ENCODE data around the gene DEDD. TPM values are rescaled to one million over a fixed set of nuclear protein-coding genes. Genes with fewer than 3 reads are reported as not detected.

Gene DEDD
- total RNA-seq, 6 donors from 2014 or later: 26.7 to 45.1 (median 35.1) TPM

GRCh38 chr1:161131523-161132409 is 701 bp downstream of the DEDD start:
- ATAC-seq (ENCODE audit: low FRiP score in 2 of 2): peak; percentile 29 to 58
- Histone ChIP-seq H3K9me3 (no peaks in the 10 kb centered on the region), H3K36me3 (peaks cover 6 to 34% (median 11%) of the 10 kb centered on the region in 4 donors), H3K27ac (peak overlapping the region; percentile 97 to 100 (median 98)), H3K27me3 (no peaks in the 10 kb centered on the region), H3K4me1 (peaks cover 39 to 60% (median 53%) of the 10 kb centered on the region in 4 donors), H3K4me3 (peak overlapping the region; percentile 65 to 88 (median 78))
- 3 to 5% methylated on average over 22 of the region's 22 CpGs for WGBS, 2 donors
- TF ChIP-seq, protein P1, sequence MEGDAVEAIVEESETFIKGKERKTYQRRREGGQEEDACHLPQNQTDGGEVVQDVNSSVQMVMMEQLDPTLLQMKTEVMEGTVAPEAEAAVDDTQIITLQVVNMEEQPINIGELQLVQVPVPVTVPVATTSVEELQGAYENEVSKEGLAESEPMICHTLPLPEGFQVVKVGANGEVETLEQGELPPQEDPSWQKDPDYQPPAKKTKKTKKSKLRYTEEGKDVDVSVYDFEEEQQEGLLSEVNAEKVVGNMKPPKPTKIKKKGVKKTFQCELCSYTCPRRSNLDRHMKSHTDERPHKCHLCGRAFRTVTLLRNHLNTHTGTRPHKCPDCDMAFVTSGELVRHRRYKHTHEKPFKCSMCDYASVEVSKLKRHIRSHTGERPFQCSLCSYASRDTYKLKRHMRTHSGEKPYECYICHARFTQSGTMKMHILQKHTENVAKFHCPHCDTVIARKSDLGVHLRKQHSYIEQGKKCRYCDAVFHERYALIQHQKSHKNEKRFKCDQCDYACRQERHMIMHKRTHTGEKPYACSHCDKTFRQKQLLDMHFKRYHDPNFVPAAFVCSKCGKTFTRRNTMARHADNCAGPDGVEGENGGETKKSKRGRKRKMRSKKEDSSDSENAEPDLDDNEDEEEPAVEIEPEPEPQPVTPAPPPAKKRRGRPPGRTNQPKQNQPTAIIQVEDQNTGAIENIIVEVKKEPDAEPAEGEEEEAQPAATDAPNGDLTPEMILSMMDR (IDR thresholded peaks at IDR 0.05): no peak
- no peak for TF ChIP-seq POLR2AphosphoS5 (IDR thresholded peaks at IDR 0.05)
- TF ChIP-seq EP300 (IDR thresholded peaks at IDR 0.05): no peak
- no peak for TF ChIP-seq POLR2A (IDR thresholded peaks at IDR 0.05)
- peak in 1 of 2 donors; percentile 41 for DNase-seq

- TF ChIP-seq POLR2A (IDR thresholded peaks at IDR 0.05): no peak
- TF ChIP-seq POLR2AphosphoS5 (IDR thresholded peaks at IDR 0.05): no peak
- no peak for TF ChIP-seq EP300 (IDR thresholded peaks at IDR 0.05)
- TF ChIP-seq, protein P1 (IDR thresholded peaks at IDR 0.05): no peak
- peaks cover 6 to 49% (median 20%) of the 10 kb centered on the region in 4 donors for H3K36me3 ChIP-seq
- H3K4me1 ChIP-seq: peaks cover 39 to 60% (median 52%) of the 10 kb centered on the region in 4 donors
- DNase-seq (no peak), ATAC-seq (ENCODE audit: low FRiP score in 2 of 2) (no peak)
- 45 to 62% methylated on average over 1 of the region's 1 CpG for WGBS, 2 donors
- H3K27ac ChIP-seq: peak overlapping the region in 2 of 4 donors; percentile 44 to 98
- no peak overlapping the region for H3K4me3 ChIP-seq
- H3K9me3 ChIP-seq: no peaks in the 10 kb centered on the region
- no peaks in the 10 kb centered on the region for H3K27me3 ChIP-seq
Observed at GRCh38 chr1:161130266-161130665, 2.2 kb downstream of the DEDD start.

GRCh38 chr1:161128591-161129420 is 3.7 kb downstream of the DEDD start:
- Histone ChIP-seq H3K27ac (no peak overlapping the region), H3K36me3 (peaks cover 14 to 63% (median 24%) of the 10 kb centered on the region in 4 donors), H3K4me3 (no peak overlapping the region), H3K9me3 (no peaks in the 10 kb centered on the region), H3K27me3 (no peaks in the 10 kb centered on the region), H3K4me1 (peaks cover 30 to 52% (median 42%) of the 10 kb centered on the region in 4 donors)
- DNase-seq (no peak), ATAC-seq (ENCODE audit: low FRiP score in 2 of 2) (no peak)
- TF ChIP-seq POLR2A (IDR thresholded peaks at IDR 0.05): no peak
- TF ChIP-seq, protein P1 (IDR thresholded peaks at IDR 0.05): no peak
- TF ChIP-seq EP300 (IDR thresholded peaks at IDR 0.05): no peak
- no peak for TF ChIP-seq POLR2AphosphoS5 (IDR thresholded peaks at IDR 0.05)
- WGBS, 2 donors: 91 to 94% methylated on average over 4 of the region's 4 CpGs

DNA sequence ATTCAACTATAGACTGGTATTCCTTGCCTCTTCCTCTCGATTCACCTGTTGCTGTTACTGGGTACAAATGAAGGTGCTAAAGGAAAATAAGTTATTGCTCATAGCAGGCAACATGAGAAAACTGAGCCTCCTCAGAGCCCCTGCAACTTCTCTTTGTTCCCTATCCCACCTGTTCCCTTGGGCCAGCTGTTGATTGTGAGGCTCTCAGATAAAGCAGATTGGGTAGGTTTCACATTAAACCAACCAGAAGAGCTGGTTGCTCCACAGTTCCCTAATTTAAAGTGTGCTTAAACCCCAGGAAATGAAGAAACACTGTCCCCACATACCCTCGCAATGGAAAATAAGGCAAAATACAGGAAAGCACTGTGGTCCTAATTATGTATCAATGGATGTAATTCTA is 4.8 kb downstream of the DEDD start:
- Histone ChIP-seq H3K27ac (peak overlapping the region in 3 of 4 donors; percentile 6 to 54 (median 13)), H3K9me3 (no peaks in the 10 kb centered on the region), H3K4me1 (peaks cover 25 to 46% (median 37%) of the 10 kb centered on the region in 4 donors), H3K4me3 (no peak overlapping the region), H3K36me3 (peaks cover 23 to 73% (median 35%) of the 10 kb centered on the region in 4 donors), H3K27me3 (no peaks in the 10 kb centered on the region)
- 69 to 82% methylated on average over 2 of the region's 2 CpGs for WGBS, 2 donors
- ATAC-seq (ENCODE audit: low FRiP score in 2 of 2) (no peak), DNase-seq (no peak)
- TF ChIP-seq, protein P1 (IDR thresholded peaks at IDR 0.05): no peak
- TF ChIP-seq POLR2A (IDR thresholded peaks at IDR 0.05): no peak
- no peak for TF ChIP-seq POLR2AphosphoS5 (IDR thresholded peaks at IDR 0.05)
